A549 (cell line): ENCODE data around the gene COPZ1. TPM values are rescaled to one million over a fixed set of nuclear protein-coding genes. Genes with fewer than 3 reads are reported as not detected.

Source experiments
- ATAC-seq, 2 experiments: fragments of 200-7000 bp in 1 of 2; fragments of >200 bp in 1 of 2; cut with Nextera tagmentation in 1 of 2; cut with Tn5 transposase in 1 of 2; 3 replicates each; pipeline versions ENCODE4 v1.8.0 to v1.9.1; 2018 to 2020; ENCODE audit warnings: mild to moderate bottlenecking in 1 of 2, moderate library complexity in 1 of 2
- CTCF ChIA-PET: fragments of 300-600 bp; sonication (Branson Sonifier 250); formaldehyde crosslinking; extraction: SDS; loops from one replicate; lab custom pipeline; 2021; ENCODE audit warnings: antibody characterized with exemption, inconsistent platforms; lab: Yijun Ruan, JAX
- POLR2A ChIA-PET: fragments of 350-600 bp; formaldehyde crosslinking; extraction: SDS; loops from one replicate; lab custom pipeline; 2021; ENCODE audit warnings: antibody characterized with exemption, inconsistent platforms; lab: Yijun Ruan, JAX
- DNase-seq, 2 experiments: peaks; one replicate each; pipeline versions ENCODE4 v3.0.0 to v3.0.0-alpha.2; 2011 to 2016; ENCODE audit warnings: low read depth in 1 of 2, low spot score in 1 of 2
- FAIRE-seq: peaks from 2 replicates; lab custom pipeline; 2011; peaks lifted over from hg19 to GRCh38; lab: Jason Lieb, UNC
- H3K27ac ChIP-seq, 2 experiments: fragments of >200 bp; sonication (Bioruptor Twin); formaldehyde crosslinking; 3 replicates each; pipeline ENCODE4 v1.5.1; 2016 to 2017
- H3K4me1 ChIP-seq: fragments of >200 bp; sonication (Bioruptor Twin); formaldehyde crosslinking; 3 replicates; pipeline ENCODE4 v1.6.1; 2016
- H3K4me2 ChIP-seq: fragments of >200 bp; sonication (Bioruptor Twin); formaldehyde crosslinking; 3 replicates; pipeline ENCODE4 v1.6.1; 2016
- H3K4me3 ChIP-seq: fragments of >200 bp; sonication (Bioruptor Twin); formaldehyde crosslinking; 3 replicates; pipeline ENCODE4 v1.5.1; 2016
- H3K9me3 ChIP-seq: fragments of >200 bp; sonication (Bioruptor Twin); formaldehyde crosslinking; 3 replicates; pipeline ENCODE4 v1.6.1; 2016
- CBX2 ChIP-seq: fragments of 200-600 bp; sonication (generic); IDR thresholded peaks from 2 replicates; pipeline ENCODE4 v1.6.1; 2016; ENCODE audit warnings: low read depth, mild to moderate bottlenecking, borderline replicate concordance
- CBX8 ChIP-seq: fragments of 200-600 bp; sonication (generic); IDR thresholded peaks from 2 replicates; pipeline ENCODE4 v1.6.1; 2016
- CHD2 ChIP-seq: fragments of 150-350 bp; IDR thresholded peaks from 2 replicates; pipeline ENCODE4 v1.6.1; 2014; ENCODE audit warnings: low read length; ENCODE audit not compliant: partially characterized antibody
- EHF ChIP-seq: fragments of 250-450 bp; sonication (Bioruptor Pico); IDR thresholded peaks from 2 replicates; pipeline ENCODE4 v1.5.0; 2020; ENCODE audit warnings: mild to moderate bottlenecking
- EP300 ChIP-seq, 2 experiments: fragments of >200 bp; sonication (Bioruptor Twin); formaldehyde crosslinking; IDR thresholded peaks; 2 replicates in 1 of 2; 3 replicates in 1 of 2; pipeline ENCODE4 v1.6.1; 2016 to 2017
- ESRRA ChIP-seq: fragments of 150-350 bp; IDR thresholded peaks from 2 replicates; pipeline ENCODE4 v1.6.1; 2014; ENCODE audit warnings: mild to moderate bottlenecking, low read length, borderline replicate concordance
- FOXS1 ChIP-seq: fragments of 250-450 bp; sonication (Bioruptor Pico); IDR thresholded peaks from 2 replicates; pipeline ENCODE4 v1.5.0; 2020; ENCODE audit warnings: mild to moderate bottlenecking, moderate library complexity
- GATA3 ChIP-seq: IDR thresholded peaks from 2 replicates; pipeline ENCODE4 v1.6.1; 2012; ENCODE audit warnings: borderline replicate concordance
- HEYL ChIP-seq: fragments of 250-450 bp; sonication (Bioruptor Pico); IDR thresholded peaks from 2 replicates; pipeline ENCODE4 v1.8.0; 2021; ENCODE audit warnings: mild to moderate bottlenecking, moderate library complexity
- HOXB13 ChIP-seq: fragments of 250-450 bp; sonication (Bioruptor Pico); IDR thresholded peaks from 2 replicates; pipeline ENCODE4 v1.5.0; 2020; ENCODE audit warnings: low read depth, mild to moderate bottlenecking, moderate library complexity
- JUN ChIP-seq, 2 experiments: fragments of >200 bp; sonication (Bioruptor Twin); formaldehyde crosslinking; IDR thresholded peaks; 2 replicates in 1 of 2; 3 replicates in 1 of 2; pipeline ENCODE4 v1.6.1; 2016 to 2017
- KDM5A ChIP-seq: fragments of 200-600 bp; sonication (generic); IDR thresholded peaks from 2 replicates; pipeline ENCODE4 v1.6.1; 2016; ENCODE audit warnings: antibody characterized with exemption, mild to moderate bottlenecking
- MAFK ChIP-seq: fragments of 450-650 bp; IDR thresholded peaks from 2 replicates; pipeline ENCODE4 v1.6.1; 2014; ENCODE audit not compliant: partially characterized antibody
- MAX ChIP-seq: IDR thresholded peaks from 2 replicates; pipeline ENCODE4 v1.6.1; 2012
- MYC ChIP-seq: IDR thresholded peaks from 2 replicates; pipeline ENCODE4 v1.6.1; 2012; ENCODE audit warnings: mild to moderate bottlenecking, inconsistent platforms, low read length, improper control_type of control experiment, borderline replicate concordance
- NFE2L2 ChIP-seq: fragments of 150-350 bp; conservative IDR thresholded peaks from 2 replicates; pipeline ENCODE4 v1.6.1; 2014; ENCODE audit warnings: low read length
- SREBF2 ChIP-seq: fragments of 450-650 bp; IDR thresholded peaks from 2 replicates; pipeline ENCODE4 v1.6.1; 2014; ENCODE audit warnings: mild to moderate bottlenecking, moderate library complexity
- TFCP2L1 ChIP-seq: fragments of 250-450 bp; sonication (Bioruptor Pico); IDR thresholded peaks from 2 replicates; pipeline ENCODE4 v1.5.0; 2021; ENCODE audit warnings: mild to moderate bottlenecking
- ZC3H11A ChIP-seq: fragments of 450-650 bp; IDR thresholded peaks from 2 replicates; pipeline ENCODE4 v1.6.1; 2014; ENCODE audit warnings: antibody characterized with exemption, mild to moderate bottlenecking
- ZFP36 ChIP-seq: fragments of 450-650 bp; IDR thresholded peaks from 2 replicates; pipeline ENCODE4 v1.6.1; 2014; ENCODE audit warnings: borderline replicate concordance; ENCODE audit not compliant: partially characterized antibody
- WGBS: methylation state at CpG from one replicate; pipeline ENCODE4 v1.1.6; 2017; ENCODE audit errors: missing lambda C conversion rate; 5-methylcytosine and 5-hydroxymethylcytosine counted together
- polyA plus RNA-seq, 4 experiments: library from polyadenylated mRNA; depleted of rRNA in 3 of 4; stranded (reverse); fragments of >200 nt; fragmentation: RNase III in 1 of 4; extraction: RNeasy Plus Mini Kit Qiagen cat#74134 plus additional on column Dnase treatment in 1 of 4; gene quantifications; 2 replicates in 3 of 4; 3 replicates in 1 of 4; pipeline ENCODE4 v1.2.3, GENCODE V29; 2011 to 2017
- TF ChIP-seq, protein P1 (sequence below): fragments of >200 bp; sonication (Bioruptor Twin); formaldehyde crosslinking; IDR thresholded peaks from 2 replicates; pipeline ENCODE4 v1.6.1; 2016
- TF ChIP-seq, protein P2 (sequence below): fragments of 250-450 bp; sonication (Bioruptor Pico); IDR thresholded peaks from 2 replicates; pipeline ENCODE4 v1.5.0; 2021; ENCODE audit warnings: mild to moderate bottlenecking, moderate library complexity, borderline replicate concordance
- TF ChIP-seq, protein P3 (sequence below): fragments of >200 bp; sonication (Bioruptor Twin); formaldehyde crosslinking; IDR thresholded peaks from 3 replicates; pipeline ENCODE4 v1.5.1; 2016
- TF ChIP-seq, protein P4 (sequence below): IDR thresholded peaks from 2 replicates; pipeline ENCODE4 v1.6.1; 2012; ENCODE audit warnings: low read depth, borderline replicate concordance

COPZ1 gene
- polyA plus RNA-seq, 2 of the 4 experiments (the other 2 are of a cell fraction) = 300 to 613 TPM

DNA sequence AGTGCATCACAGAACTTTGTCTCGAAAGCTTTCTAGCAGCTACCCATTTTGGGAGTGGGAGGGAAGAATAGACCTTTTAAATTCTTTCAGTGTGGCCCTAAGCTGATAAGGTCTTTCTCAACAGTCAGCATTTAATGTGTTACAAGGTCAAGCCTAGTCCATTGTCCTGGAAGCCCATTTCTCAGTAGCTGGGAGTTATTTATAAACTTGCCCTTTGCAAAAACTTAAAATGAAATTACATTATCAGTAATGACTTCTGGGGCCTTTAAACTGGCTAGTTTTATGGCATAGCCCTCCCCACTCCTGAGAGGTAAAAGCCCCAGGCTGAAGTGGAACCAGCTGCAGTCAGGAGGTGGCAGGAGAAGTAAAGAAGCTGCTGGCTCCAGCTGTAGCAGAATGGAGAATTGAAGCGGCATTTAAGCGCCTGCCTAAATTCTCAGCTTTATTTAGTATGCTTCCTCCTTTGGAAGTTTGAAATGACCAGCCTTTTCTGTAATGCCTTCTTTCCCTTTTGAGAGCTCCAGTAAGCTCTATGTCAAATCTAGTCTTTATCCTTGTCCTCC is 12.4 kb downstream of the COPZ1 start:
- Histone ChIP-seq H3K27ac (no peak overlapping the region), H3K4me2 (no peak overlapping the region), H3K9me3 (no peaks in the 10 kb centered on the region), H3K4me3 (no peak overlapping the region), H3K4me1 (0 out of 3 replicates have a peak, but pooled peaks cover 2% of the 10 kb centered on the region)
- CTCF ChIA-PET = interaction anchor here (1.0 to 8.3 kb wide), 20 partner anchors 10 to 118 kb away, joined by 3 to 125 read pairs (median 6); partner anchors contain the start of gene COPZ1
- DNase-seq (no peak), FAIRE-seq (no peak), ATAC-seq (no peak)
- POLR2A ChIA-PET = interaction anchor here (0.6 to 1.9 kb wide), 4 partner anchors 13 to 65 kb away, joined by 3 to 10 read pairs (median 4); partner anchors contain the start of genes COPZ1 and HNRNPA1
- TF ChIP-seq MAFK = peak; percentile 64
- no peak for TF ChIP-seq EP300 (IDR thresholded peaks at IDR 0.05)
- TF ChIP-seq KDM5A = no peak
- 97% methylated on average over 3 of the region's 3 CpGs for WGBS

DNA sequence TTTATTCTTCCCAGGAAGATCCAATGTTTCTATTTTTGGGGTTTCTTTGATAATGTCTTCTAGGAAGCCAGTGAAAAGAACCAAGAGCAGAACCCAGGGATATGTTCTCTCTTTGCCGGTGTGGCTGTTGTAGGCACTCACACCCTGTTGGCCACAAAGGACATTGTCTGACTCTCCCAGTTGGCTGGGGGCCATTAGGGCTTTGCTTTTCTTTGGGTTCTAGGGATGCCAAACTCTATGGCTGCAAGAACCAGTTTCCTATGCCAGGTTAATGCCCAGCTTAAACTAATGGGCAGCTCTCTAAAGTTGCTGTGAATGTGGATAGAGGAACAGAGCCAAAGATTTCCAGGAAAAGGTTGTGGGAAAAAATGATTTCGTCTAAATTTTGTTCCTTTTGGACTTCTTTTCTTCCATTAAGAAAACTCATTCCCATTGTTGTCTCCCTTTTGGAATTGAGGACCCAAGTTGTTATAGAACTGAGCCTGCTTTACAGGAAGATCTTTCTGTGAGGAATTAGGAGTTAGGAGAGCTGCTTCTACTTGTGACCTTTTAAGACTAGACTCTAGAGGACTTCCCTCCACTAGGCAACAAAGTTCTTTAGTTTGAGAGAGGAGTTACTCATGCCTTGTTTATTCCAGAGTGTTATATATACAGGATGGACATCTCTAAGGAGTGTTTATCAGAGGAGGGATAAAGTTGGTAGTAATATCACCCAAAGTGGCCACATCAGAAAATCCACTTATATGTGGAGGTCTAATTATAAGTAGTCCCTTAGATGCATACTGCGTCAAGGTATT is 13.1 kb downstream of the COPZ1 start:
- CTCF ChIA-PET = interaction anchor here (1.0 to 8.3 kb wide), 12 partner anchors 9 to 101 kb away, joined by 3 to 125 read pairs (median 10); partner anchors contain the start of gene COPZ1
- no peak for ATAC-seq

GRCh38 chr12:54338698-54339296 is 13.9 kb downstream of the COPZ1 start:
- no peak for ATAC-seq
- H3K27ac ChIP-seq = no peak overlapping the region
- CTCF ChIA-PET = interaction anchor here (1.0 to 8.3 kb wide), 5 partner anchors 14 to 100 kb away, joined by 3 to 125 read pairs (median 22); partner anchors contain the start of gene COPZ1
- H3K4me1 ChIP-seq = 0 out of 3 replicates have a peak, but pooled peaks cover 2% of the 10 kb centered on the region
- FAIRE-seq = no peak
- no peak for TF ChIP-seq JUN (IDR thresholded peaks at IDR 0.05)
- TF ChIP-seq, protein P1, sequence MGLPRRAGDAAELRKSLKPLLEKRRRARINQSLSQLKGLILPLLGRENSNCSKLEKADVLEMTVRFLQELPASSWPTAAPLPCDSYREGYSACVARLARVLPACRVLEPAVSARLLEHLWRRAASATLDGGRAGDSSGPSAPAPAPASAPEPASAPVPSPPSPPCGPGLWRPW = no peak
- no peak for TF ChIP-seq ZFP36
- TF ChIP-seq, protein P2, sequence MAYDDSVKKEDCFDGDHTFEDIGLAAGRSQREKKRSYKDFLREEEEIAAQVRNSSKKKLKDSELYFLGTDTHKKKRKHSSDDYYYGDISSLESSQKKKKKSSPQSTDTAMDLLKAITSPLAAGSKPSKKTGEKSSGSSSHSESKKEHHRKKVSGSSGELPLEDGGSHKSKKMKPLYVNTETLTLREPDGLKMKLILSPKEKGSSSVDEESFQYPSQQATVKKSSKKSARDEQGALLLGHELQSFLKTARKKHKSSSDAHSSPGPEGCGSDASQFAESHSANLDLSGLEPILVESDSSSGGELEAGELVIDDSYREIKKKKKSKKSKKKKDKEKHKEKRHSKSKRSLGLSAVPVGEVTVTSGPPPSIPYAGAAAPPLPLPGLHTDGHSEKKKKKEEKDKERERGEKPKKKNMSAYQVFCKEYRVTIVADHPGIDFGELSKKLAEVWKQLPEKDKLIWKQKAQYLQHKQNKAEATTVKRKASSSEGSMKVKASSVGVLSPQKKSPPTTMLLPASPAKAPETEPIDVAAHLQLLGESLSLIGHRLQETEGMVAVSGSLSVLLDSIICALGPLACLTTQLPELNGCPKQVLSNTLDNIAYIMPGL (CRISPR knock-in tag) = no peak
- no peak for TF ChIP-seq GATA3
- TF ChIP-seq MAX = no peak
- no peak for TF ChIP-seq TFCP2L1 (CRISPR knock-in tag)
- TF ChIP-seq FOXS1 = no peak
- no peak for TF ChIP-seq HEYL
- TF ChIP-seq EHF = no peak
- no peak for TF ChIP-seq HOXB13 (CRISPR knock-in tag)
- TF ChIP-seq MYC = no peak
- no peak for TF ChIP-seq CHD2
- TF ChIP-seq, protein P3, sequence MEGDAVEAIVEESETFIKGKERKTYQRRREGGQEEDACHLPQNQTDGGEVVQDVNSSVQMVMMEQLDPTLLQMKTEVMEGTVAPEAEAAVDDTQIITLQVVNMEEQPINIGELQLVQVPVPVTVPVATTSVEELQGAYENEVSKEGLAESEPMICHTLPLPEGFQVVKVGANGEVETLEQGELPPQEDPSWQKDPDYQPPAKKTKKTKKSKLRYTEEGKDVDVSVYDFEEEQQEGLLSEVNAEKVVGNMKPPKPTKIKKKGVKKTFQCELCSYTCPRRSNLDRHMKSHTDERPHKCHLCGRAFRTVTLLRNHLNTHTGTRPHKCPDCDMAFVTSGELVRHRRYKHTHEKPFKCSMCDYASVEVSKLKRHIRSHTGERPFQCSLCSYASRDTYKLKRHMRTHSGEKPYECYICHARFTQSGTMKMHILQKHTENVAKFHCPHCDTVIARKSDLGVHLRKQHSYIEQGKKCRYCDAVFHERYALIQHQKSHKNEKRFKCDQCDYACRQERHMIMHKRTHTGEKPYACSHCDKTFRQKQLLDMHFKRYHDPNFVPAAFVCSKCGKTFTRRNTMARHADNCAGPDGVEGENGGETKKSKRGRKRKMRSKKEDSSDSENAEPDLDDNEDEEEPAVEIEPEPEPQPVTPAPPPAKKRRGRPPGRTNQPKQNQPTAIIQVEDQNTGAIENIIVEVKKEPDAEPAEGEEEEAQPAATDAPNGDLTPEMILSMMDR = no peak
- TF ChIP-seq EP300 (IDR thresholded peaks at IDR 0.05) = no peak
- no peak for TF ChIP-seq NFE2L2
- TF ChIP-seq, all 56 proteins: peak for 0
- POLR2A ChIA-PET = no interaction called here
- WGBS = 95% methylated on average over 4 of the region's 4 CpGs
- no peaks in the 10 kb centered on the region for H3K9me3 ChIP-seq
- DNase-seq = no peak
- no peak overlapping the region for H3K4me3 ChIP-seq
- no peak overlapping the region for H3K4me2 ChIP-seq

More for the DNA sequence above, 13.1 kb downstream of the COPZ1 start:
- DNase-seq (no peak), FAIRE-seq (no peak)
- 0 out of 3 replicates have a peak, but pooled peaks cover 2% of the 10 kb centered on the region for H3K4me1 ChIP-seq
- POLR2A ChIA-PET = interaction anchor here (0.6 to 1.9 kb wide), 3 partner anchors 13 to 57 kb away, joined by 3 to 10 read pairs (median 3); partner anchors contain the start of genes COPZ1 and HNRNPA1
- no peak overlapping the region for H3K4me3 ChIP-seq
- WGBS = 91% methylated on average over 3 of the region's 3 CpGs
- TF ChIP-seq CBX2 = no peak
- TF ChIP-seq SREBF2 = no peak
- TF ChIP-seq ZC3H11A = no peak
- TF ChIP-seq ESRRA = no peak
- no peak for TF ChIP-seq KDM5A
- no peak for TF ChIP-seq CBX8
- TF ChIP-seq, protein P4, sequence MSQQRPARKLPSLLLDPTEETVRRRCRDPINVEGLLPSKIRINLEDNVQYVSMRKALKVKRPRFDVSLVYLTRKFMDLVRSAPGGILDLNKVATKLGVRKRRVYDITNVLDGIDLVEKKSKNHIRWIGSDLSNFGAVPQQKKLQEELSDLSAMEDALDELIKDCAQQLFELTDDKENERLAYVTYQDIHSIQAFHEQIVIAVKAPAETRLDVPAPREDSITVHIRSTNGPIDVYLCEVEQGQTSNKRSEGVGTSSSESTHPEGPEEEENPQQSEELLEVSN = no peak
- H3K9me3 ChIP-seq = no peaks in the 10 kb centered on the region
- no peak overlapping the region for H3K27ac ChIP-seq
- H3K4me2 ChIP-seq = no peak overlapping the region
